NCI-H1417 (cell line): ENCODE measurements around the gene DNM3.
"Not testable (repeated sequence)": the region's sequence is repeated elsewhere in the genome, so short reads cannot be mapped to it uniquely, and the experiment has no call there.

Source experiments
- DNase-seq, 3 experiments: peaks; one replicate each; lab custom pipeline; 2025; lab: John Stamatoyannopoulos, UW

Gene DNM3

DNA sequence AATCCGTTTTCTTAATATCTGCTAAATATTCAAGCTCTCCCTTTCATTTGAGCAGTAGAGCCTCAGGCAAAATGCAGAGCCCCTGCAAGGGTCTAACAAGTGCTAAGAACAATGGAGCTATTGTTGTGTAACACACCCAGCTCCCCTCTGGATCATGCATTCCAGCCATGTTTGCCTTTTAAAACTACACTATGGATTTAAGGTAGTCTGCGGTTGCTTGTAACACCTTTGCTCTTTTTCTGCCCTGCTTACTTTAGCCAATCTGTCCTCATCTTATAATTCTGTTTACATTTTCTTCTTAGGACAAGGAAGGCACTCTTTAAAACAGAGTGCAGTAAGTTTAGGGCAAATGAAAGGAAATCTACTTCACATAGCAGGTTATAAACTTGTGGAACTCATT is 519.2 kb downstream of the DNM3 start:
- peak in 2 of 3 experiments; percentile 14 to 64 for DNase-seq

DNA sequence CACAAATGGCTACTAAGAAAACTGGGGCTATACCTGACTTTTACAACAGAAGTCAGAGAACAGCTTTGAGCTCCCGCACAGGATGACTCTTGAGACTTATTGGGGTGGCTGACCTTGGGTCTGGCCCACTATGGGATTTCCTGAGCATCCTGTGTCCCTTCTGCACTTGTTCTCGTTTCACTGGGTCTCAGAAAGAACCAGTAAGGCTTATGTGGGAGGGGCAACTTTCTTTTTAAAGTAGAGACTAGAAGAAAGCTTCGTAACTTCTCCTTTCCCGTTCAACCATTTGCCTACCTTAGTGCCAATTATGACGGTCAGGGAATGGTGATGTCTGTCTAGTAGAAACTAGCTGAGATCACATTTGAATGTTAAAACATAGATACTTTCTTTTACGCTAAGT is 519.7 kb downstream of the DNM3 start:
- DNase-seq, result no peak

DNA sequence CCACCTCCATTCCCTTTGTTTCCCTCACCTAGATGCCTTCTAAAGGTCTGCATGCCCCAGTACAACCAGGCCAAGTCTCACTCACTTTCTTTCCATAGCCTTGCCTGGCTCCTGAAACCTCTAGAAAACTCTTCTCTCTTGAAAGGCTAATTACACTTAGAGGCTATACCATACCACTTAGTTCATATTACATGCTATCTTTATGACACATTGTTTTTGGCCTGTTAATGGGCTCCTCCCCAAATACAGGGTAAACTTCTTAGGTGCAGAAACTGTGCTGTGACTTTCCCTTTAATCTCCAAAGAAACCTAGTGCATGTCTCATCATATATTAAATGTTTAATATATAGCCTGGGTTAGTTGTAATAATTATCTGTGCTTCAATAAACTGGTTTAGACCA is 522.6 kb downstream of the DNM3 start:
- DNase-seq, result no peak

DNA sequence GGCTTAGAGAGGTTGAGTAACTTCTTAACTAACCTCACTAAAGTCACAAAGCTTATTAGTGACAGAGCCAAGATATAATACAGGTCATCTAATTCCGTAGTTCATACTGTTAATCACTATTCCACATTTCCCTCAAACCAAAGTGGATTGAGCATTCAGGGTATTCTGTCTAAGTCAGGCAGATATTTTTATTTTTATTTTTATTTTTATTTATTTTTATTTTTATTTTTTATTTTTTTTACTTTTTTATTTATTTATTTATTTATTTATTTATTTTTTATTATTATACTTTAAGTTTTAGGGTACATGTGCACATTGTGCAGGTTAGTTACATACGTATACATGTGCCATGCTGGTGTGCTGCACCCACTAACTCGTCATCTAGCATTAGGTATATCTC is 530.3 kb downstream of the DNM3 start:
- not testable (repeated sequence) for DNase-seq

DNA sequence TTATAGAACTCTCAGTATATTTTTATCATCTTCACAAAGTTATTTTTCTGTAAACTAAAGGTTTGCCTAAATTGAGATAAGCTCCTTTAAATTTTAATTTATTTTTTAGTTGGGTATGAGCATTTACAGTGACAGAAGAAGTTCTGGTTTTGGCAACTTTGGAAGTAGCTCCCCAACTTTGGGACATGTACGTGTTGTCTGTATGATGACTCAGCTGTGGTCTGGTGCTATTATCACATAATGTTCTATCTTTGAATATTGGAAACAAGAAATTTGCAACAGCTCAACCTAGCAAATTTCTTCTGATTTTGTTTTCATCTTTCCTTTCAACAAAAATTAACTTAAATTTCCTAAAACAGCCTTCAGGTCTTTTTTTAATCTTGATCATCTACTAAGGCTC is 532.6 kb downstream of the DNM3 start:
- no peak for DNase-seq

DNA sequence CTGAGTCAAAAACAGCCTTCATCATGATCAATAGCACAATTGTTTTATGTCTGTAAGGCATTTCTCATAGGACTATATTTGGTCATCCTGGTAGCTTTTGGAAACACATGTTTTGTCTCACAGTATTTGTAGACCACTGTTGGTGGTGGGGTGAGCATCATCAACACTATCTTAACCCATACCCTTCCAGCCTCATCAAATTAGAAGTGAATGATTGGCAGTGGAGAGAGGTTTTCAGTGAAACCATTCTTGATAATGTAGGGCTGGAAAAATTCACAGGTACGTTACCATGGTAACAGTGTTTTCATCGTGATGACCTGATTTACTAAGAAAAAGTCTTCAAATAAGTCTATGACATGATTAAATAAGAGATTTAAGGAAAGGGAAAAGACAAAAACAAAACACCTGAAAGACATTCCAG is 533.9 kb downstream of the DNM3 start:
- no peak for DNase-seq

DNA sequence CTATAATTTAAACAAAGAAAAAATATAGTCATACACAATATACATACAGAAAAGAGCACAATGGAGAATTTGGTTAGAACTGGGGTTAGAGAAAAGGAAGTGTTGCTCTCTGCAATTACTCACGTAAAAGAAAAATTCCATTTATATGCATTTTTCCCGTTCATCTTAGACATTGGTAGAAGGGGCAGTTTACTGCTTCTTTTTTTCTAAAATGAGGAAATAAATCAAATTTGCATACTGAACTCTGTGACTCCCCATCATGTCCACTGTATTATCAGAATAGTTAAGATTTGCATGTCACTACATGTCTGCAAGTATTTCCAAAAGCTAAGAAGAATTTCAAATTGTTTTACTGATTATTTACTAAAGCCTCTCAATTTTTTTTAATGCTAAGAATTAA is 535.1 kb downstream of the DNM3 start:
- DNase-seq, result no peak

DNA sequence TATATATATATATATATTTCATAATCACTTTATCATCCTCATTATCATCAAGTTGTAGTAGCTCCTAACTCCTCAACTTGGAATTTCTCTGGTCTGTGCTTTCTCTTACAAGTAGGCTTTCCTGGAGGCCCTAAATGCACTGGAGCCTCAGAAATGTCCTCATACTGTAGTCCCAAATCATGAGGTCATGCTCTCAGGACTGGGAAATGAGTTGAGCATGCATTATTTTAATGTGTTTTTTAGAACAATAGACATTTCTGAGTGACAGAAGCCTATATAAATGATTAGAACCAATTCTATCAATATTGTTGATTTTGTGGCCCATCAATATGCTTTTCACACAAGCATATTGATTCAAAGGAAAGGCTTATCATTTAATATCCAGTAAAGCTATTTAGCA is 536.3 kb downstream of the DNM3 start:
- no peak for DNase-seq

DNA sequence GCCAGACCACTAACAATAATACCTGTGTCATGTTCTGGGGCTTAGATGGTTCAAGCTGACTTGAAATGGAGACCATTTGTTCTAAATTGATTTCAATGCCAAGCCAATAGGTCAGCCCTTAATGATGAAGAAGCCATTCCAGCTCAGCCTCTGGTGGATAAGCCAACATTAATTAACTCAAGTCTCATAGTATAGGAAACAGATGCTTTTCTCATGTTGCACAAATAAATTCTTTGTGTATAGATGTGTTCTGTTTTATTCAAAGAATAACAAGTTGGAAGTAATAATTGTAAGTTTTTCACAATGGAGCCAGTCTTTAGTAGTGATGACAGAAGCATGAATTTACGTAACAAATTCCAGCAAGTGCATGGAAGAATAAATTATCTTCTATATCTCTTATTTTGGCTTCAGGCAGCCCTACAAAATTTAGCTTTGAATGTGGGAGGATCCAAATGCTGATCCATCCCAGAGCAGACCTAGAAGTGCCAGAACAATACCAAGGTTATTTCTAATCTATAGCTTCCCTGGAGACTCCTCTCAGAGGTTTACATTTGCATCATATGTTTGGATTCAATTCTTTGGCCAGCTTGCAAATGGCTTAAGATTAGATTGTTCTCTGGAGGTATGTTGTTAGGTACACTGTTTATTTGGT is 536.9 kb downstream of the DNM3 start:
- DNase-seq, result no peak

DNA sequence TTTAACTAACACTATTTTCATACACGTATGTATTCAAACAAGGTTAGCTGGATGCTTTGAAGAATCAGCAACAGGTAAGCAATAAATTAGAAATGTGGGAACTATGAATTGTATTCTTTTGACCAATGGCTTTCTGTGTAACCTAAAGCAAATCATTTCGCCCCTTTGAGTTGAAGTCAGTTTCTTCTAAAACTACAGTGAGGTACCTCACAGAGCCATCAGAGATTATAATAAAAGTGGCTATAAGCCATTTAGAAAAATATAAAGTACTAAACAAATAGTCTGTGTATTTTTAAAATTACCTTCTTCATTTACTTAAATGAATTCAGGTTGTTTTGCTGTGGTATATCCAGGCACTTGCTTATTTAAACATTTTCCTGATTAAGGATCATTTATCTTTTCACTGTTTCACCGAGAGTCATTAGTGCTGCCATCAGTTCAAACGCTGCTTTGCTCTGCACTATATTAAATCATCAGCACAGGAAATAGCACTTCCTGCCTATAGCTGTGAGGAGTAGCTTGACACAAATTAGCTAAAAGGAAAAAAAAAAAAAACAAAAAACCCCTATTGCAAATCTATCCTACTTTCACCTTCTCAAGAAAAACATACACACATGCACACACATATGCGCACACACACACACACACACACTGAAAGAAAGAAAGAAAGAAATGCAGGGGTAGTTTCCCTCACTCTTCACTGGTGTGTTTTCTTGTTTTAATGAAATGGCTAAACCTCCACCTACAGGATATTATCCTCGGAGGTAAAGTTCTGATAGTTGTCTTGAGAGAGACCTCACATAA is 539.3 kb downstream of the DNM3 start:
- DNase-seq, result peak in 1 of 3 experiments; percentile 39

DNA sequence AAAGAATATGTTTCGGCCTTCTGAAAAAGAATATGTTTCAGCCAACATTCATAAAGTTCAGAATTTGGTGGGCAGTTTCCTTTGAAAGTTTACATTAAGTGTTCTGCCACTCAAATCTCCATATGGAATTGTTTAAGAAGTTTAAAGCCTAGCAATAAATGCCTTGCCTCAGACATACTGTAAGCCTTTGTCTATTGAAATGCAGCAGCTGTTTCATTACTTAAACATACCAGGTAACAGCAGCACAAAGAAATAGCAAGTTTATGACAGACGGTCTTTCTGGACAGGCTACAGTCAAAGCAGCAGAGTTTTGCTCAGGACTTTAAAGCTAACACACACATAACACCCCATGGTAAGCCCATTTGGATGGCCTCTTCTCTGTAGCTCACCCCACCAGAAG is 540.6 kb downstream of the DNM3 start:
- no peak for DNase-seq

DNA sequence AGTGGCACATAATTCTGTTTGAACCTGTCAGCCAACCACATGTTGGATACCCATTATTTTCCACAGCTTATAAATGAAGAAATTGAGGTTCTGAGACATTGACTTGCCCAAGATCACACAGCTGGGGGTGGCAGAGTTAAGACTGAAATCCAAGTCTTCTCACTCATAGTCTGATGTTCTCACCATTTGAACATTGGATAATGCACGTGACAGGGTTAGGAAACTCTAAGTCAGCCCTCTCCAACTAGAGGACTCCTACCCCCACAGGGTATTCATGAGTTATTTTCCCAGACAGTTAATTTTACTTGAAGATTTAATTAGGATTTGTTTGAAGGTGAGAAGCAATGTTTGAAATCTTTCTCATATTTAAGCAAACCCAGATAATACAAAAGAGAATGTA is 541.1 kb downstream of the DNM3 start:
- DNase-seq, result no peak

DNA sequence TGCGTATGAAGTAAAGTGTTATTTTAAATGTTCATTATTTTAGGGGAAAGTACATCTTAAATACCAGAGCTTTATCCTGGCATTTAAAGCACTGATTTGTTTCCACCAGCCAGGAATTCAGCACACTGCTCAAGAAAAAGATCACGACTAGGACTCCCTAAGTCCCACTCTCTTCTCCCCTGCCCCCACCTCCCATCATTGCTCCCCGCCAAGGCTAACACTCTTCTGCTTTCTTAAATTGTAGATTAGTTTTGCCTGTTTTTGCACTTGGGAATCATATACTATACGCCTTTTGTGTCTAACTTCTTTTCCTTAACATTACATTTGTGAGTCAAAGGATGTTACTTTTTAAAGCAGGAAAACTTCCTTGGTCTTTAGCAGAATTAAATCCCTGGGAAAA is 541.7 kb downstream of the DNM3 start:
- DNase-seq, result no peak

DNA sequence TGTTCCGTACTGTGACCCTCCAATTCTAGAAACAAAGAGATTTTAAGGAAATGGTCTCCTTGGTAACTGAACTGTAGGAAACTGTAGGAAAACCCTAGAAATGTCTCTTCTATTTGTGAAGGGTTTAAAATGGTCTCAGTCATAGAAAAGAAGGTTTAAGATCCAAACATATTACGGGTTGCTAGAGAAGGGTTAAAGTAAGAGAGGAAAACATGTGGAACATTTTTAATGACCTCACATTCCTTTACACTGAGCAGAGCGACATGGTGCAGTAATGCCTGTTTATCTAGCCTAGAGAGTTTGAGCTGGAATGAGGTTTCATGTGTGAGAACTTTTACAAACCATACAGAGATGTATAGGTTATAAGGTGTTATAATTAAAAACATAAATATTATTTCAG is 542.2 kb downstream of the DNM3 start:
- DNase-seq, result no peak

DNA sequence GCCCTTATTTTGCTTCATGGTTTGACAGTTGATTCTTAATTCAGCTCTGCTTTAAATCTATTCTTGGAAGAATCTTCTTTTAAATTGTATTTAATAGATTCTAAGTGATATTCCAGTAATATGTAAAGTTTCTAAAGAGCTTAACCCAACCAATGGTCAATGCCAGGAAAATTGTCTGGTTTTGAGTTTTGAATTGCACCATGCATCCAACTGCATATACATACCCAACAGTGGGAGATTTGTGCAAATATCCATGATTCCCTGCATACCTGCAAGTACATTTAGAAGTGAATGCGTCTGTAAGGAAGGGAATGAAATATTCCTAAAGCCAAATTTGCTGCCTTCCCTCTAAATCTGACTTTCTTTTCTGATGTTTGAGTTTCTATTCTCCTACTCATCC is 543.4 kb downstream of the DNM3 start:
- no peak for DNase-seq

DNA sequence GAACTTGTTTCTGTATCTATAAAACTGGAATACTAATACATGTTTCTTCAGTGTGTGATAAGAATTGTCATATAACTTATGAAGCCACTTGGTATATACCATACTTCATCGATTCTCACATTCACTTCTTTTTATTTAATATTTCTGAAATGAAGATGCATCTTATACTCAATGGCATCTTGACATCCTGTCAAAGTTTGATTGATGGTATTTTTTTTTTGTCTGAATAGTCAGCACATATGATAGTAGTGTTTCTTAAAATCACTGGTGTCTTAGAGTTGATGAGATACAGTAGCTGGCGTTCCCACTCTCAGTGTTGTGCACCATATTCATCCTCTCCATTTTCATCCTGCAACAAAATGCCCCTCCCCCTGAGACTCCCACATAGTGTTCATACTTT is 544.7 kb downstream of the DNM3 start:
- DNase-seq, result no peak

DNA sequence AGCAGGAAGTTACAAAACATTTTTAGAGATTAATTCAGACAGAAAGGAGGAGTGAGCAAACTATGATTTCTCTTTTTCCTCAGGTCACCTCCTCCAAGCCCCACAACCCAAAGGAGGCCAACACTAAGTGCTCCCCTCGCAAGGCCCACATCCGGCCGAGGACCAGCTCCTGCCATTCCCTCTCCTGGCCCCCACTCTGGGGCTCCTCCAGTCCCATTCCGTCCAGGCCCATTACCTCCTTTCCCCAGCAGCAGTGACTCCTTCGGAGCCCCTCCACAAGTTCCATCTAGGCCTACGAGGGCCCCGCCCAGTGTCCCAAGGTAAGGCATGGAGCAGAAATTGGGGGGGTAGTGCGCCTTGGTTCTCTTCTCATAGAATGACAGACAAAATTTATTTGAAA is 547.2 kb downstream of the DNM3 start:
- no peak for DNase-seq

DNA sequence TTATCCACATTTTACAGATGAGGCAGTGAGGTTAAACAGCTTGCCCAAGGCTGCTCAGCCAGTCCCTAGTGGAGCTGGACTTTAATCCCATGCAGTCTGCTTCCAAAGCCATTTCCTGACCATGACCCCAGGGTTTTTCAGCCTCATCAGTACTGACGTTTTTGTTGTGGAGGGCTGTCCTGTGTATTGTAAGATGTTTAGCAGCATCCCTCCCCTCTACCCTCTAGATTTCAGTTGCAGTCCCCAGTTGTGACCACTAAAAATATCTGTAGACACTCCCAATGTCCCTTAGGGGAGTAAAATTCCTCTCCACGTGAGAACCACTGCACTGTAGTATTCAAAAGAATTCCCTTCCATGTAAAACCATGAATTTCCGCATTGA is 549.0 kb downstream of the DNM3 start:
- DNase-seq, result no peak

DNA sequence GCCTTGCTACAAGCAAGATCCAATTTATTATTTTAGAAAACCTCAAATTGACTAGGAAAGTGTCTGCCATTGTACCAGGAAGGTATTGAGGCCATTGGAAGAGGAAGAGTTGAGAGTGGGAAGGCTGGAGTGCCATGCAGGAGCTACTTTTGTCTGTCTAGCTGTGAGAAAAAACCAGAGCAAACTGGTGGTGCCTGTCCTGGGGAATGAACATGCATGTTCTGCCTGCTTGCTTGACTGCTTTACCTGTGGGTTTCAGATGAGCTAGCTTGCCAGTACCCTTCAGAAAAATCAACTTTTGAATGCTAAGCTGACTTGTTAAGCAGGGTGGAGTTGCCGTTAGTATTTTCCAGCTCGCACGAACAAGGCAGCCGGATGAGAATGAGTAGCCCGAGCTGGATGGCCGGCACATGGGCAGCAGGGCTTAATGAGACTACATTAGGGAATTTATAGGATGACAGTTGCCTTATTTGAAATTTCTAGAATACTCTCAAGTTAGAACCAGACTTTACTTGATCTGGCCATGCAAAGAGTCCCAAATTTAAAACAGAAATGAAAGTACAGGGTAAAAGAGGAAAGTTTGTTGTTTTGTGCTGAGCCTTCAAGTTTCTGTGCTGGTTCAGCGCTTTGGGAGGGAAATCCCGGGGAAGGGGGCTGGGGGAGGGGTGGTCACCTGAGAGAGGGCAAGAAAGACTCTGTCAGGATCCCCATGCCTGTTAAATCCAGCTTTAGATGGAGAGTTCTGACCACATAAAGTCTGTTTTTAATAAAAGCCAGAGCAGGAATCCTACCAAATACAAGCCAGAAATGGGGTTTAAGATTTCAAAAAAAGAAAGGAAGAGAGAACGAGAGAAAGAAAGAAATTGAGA is 549.6 kb downstream of the DNM3 start:
- no peak for DNase-seq

DNA sequence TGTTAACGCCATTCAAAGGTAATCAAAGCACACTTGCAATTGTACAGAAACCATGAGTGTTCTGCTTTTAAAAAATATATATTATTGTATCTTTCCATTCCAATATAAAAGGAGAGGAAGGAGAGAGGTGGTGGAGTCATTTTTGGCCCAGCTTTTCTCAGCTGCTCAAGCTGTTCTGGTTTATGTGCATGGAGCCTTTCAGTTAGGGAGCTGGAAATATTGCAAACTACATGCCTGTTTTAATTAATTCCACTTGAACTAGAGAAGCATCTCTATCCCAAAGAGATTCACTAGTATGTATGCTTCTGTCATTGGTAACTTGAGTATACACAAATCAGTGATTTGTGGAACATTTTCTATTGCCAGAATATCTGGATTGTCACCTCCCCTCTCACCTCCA is 550.7 kb downstream of the DNM3 start:
- DNase-seq, result no peak

DNA sequence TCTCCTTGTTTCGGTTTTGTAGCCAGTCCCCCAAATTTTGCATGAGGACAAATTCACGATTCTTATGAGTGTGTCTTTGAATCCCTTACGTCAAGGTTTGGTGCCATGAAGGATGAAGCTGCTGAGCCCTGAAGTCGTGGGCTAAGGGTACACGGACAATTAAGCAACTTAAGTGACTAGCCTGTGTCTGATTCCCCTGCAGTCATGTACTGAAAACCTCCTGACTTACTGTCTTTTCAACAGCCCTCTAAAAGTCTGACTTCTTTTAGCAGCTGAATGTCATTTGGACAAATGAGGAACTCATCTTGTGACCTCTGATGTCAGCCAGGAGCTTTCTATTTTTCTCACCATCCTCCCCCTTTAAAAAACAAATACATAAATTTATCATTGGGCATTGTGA is 552.1 kb downstream of the DNM3 start:
- DNase-seq, result no peak

DNA sequence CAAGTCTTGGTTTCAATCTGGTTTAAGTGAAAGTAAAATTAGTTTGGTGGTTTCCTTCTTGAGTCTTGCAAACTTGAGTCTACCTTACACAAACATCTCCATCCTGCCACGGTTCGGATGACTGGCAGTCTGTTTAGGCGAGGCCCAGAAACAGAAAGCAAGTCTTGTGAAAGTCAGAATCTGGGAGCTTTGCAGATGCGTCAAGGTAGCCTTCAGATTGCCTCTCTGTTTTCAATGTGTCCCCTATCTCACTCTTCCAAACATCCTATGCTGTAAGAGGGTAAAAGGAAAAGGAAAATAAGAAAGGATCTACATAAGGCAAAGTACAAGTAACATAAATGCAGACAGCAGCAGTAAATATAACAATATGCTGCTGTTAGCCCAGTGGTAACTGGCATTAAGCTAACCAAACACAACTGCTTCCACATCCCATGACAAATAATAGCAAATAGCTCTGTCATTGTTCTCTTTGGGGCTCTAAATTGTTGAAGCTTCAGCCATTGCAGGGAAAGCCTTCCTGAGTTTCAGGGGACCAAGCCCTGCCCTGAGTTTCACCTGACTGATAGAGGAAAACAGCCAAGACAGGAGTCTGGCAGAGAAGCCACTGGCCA is 552.9 kb downstream of the DNM3 start:
- DNase-seq, result peak in 1 of 3 experiments; percentile 20
